Testis (tissue), 2 donors: ENCODE results near the gene MAPK1.

Experiments
- POLR2A ChIP-seq: fragments of 450-650 bp; IDR thresholded peaks from one replicate; pipeline ENCODE4 v1.6.1; 2017; ENCODE audit warnings: antibody characterized with exemption, mild to moderate bottlenecking, moderate library complexity
- TF ChIP-seq, protein P1 (sequence below), 3 experiments: fragments of 450-650 bp in 2 of 3; fragments of 200-600 bp in 1 of 3; sonication (generic) in 1 of 3; IDR thresholded peaks; one replicate each; pipeline ENCODE4 v1.5.1; 2016 to 2019; ENCODE audit warnings: antibody characterized with exemption in 3 of 3, mild to moderate bottlenecking in 2 of 3, moderate library complexity in 1 of 3

DNA sequence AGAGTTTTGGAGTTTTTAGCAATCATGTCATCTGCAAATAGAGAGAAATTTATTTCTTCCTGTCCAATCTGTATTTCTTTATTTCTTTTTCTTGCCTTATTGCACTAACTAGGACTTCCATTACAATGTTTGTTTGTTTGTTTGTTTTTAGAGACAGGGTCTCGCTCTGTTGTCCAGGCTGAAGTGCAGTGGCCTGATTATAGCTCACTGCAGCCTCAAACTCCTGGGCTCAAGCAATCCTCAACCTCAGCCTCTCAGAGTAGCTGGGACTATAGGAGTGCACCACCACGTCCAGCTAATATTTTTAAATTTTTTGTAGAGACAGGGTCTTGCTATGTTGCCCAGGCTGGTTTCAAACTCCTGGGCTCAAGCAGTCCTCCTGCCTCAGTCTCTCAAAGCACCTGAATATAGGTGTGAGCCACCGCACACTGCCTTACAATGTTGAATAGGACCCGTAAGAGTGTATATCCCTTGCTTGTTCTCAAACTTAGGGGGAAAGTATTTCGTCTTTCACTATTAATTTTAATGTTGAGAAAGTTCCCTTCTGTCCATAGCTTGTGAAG, 29.6 kb upstream of the MAPK1 start:
- TF ChIP-seq, protein P1, sequence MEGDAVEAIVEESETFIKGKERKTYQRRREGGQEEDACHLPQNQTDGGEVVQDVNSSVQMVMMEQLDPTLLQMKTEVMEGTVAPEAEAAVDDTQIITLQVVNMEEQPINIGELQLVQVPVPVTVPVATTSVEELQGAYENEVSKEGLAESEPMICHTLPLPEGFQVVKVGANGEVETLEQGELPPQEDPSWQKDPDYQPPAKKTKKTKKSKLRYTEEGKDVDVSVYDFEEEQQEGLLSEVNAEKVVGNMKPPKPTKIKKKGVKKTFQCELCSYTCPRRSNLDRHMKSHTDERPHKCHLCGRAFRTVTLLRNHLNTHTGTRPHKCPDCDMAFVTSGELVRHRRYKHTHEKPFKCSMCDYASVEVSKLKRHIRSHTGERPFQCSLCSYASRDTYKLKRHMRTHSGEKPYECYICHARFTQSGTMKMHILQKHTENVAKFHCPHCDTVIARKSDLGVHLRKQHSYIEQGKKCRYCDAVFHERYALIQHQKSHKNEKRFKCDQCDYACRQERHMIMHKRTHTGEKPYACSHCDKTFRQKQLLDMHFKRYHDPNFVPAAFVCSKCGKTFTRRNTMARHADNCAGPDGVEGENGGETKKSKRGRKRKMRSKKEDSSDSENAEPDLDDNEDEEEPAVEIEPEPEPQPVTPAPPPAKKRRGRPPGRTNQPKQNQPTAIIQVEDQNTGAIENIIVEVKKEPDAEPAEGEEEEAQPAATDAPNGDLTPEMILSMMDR (IDR thresholded peaks at IDR 0.05), result no peak
- no peak for TF ChIP-seq POLR2A
